Heart right ventricle (tissue), 16 donors: ENCODE measurements around the gene OSBPL9. TPM values are rescaled to one million over a fixed set of nuclear protein-coding genes. Genes with fewer than 3 reads are reported as not detected.

Experiments
- ATAC-seq, 8 donors: fragments of 200-7000 bp; cut with Tn5 transposase; one replicate each; pipeline ENCODE4 v1.9.1; 2020; ENCODE audit warnings: mild to moderate bottlenecking in 8 of 8, moderate library complexity in 8 of 8, moderate number of reproducible peaks in 1 of 8
- DNase-seq, 2 donors: peaks; one replicate each; pipeline ENCODE4 v3.0.0-alpha.2; 2020
- H3K27ac ChIP-seq, 10 donors: fragments of 200-600 bp; sonication (generic) in 2 of 10; one replicate each; pipeline versions ENCODE4 v1.5.0 to v1.8.0; 2020 to 2022; ENCODE audit warnings: mild to moderate bottlenecking in 3 of 10
- H3K27me3 ChIP-seq, 7 donors: fragments of 200-600 bp; one replicate each; pipeline ENCODE4 v1.8.0; 2021 to 2022; ENCODE audit warnings: mild to moderate bottlenecking in 2 of 7
- H3K36me3 ChIP-seq, 9 donors: fragments of 200-600 bp; sonication (generic) in 1 of 9; one replicate each; pipeline versions ENCODE4 v1.5.0 to v1.8.0; 2020 to 2022; ENCODE audit warnings: mild to moderate bottlenecking in 2 of 9
- H3K4me1 ChIP-seq, 9 donors: fragments of 200-600 bp; sonication (generic) in 1 of 9; one replicate each; pipeline versions ENCODE4 v1.5.0 to v1.8.0; 2020 to 2022; ENCODE audit warnings: mild to moderate bottlenecking in 4 of 9
- H3K4me3 ChIP-seq, 10 donors: fragments of 200-600 bp; sonication (generic) in 2 of 10; one replicate each; pipeline versions ENCODE4 v1.5.0 to v1.8.0; 2020 to 2022; ENCODE audit warnings: mild to moderate bottlenecking in 7 of 10, moderate library complexity in 2 of 10
- H3K9me3 ChIP-seq, 11 donors: fragments of 200-600 bp in 10 of 11; sonication (generic) in 2 of 11; one replicate each; pipeline versions ENCODE4 v1.5.0 to v1.8.0; 2013 to 2022; ENCODE audit warnings: mild to moderate bottlenecking in 2 of 11, control low read depth in 1 of 11, moderate library complexity in 1 of 11
- CTCF ChIP-seq, 9 donors: fragments of 200-600 bp; sonication (generic) in 2 of 9; IDR thresholded peaks; one replicate each; pipeline versions ENCODE4 v1.5.0 to v1.8.0; 2021 to 2022; ENCODE audit warnings: antibody characterized with exemption in 9 of 9, mild to moderate bottlenecking in 5 of 9, moderate library complexity in 1 of 9
- WGBS, 2 donors: extraction: QIAGEN DNeasy Blood & Tissue Kit; methylation state at CpG; one replicate each; pipeline ENCODE4 v1.1.7; 2013; ENCODE audit warnings: inconsistent platforms in 1 of 2; 5-methylcytosine and 5-hydroxymethylcytosine counted together
- intact Hi-C, 10 donors: fragments of 100-400 bp; cut with DNase I; formaldehyde crosslinking; loops; one replicate each; pipeline versions ENCODE4 v1.11.1 to v1.14.2; 2022
- polyA plus RNA-seq, 2 donors: library from polyadenylated mRNA; stranded (reverse); fragments of 200-250 nt; gene quantifications; one replicate each; pipeline ENCODE4 v1.2.3, GENCODE V29; 2013
- total RNA-seq, 10 donors: library from RNA; stranded (reverse); fragmentation: NEBNext Ultra II Directional in 3 of 10; extraction: Animal tissue kit (Norgen Biotek cat#: 25700) in 3 of 10; gene quantifications; one replicate each; pipeline versions ENCODE4 v1.2.1 to v1.2.4, GENCODE V29; 2021 to 2023
- donor health status: Arrhythmogenic right ventricular cardiomyopathy.
- donor health status: ischemic (EF 13 %, LVEDD 7.1; RV severe dilation, severe dysfunction).
- donor health status: healthy with polysubstance abuse.
- donor health status: DM: no; HTN: yes; CAD: no.
- donor health status: DM: no; HTN: no; CAD: no.
- donor health status: ischemic (EF 25% LVEDD 6.9; RV normal size, moderate dysfunction).
- donor health status: ischemic (EF 25% LVEDD 5.7; RV mildly dilated, moderate dysfunction).
- donor health status: healthy.
- donor health status: DM: yes; HTN: yes; CAD: no.
- donor health status: Ischemic cardiomyopathy.
- donor health status: ischemic (EF 35%, LVEDD 5.7; RV mildly dilated, moderate dysfunction).
- donor health status: nonischemic (EF 11% LVEDD 7.7; RV severe dilation, severe dysfunction).
- donor health status: DM: yes; HTN: yes; CAD: no.
- donor health status: PGD.
- donor health status: ischemic (EF 29% LVEDD 5.4; RV normal size, mild dysfunction).
- donor health status: nonischemic (EF 23%, LVEDD 6.1; RV moderate dilation, normal function).

OSBPL9 gene
- total and polyA plus RNA-seq, 12 donors = 32.5 to 82.9 (median 55.6) TPM

DNA sequence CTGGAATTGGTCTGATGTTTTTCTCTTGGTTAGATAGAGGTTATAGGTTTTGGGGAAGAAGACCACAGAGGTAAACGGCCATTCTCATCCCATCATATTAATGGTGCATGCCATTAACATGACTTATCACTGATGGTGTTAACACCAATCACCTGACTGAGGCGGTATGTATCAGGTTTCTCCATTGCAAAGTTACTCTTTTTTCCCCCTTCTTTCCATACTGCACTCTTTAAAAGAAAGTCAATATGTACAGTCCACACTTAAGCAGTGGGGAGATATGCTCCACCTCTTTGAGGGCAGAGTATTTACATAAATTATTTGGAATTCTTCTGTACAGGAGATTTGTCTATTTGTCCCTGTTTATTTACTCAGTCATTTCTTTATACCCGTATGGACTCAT lies 35.7 kb upstream of the OSBPL9 start:
- Histone ChIP-seq H3K27me3 (no peaks in the 10 kb centered on the region), H3K36me3 (no peaks in the 10 kb centered on the region), H3K9me3 (no peaks in the 10 kb centered on the region), H3K4me3 (no peak overlapping the region), H3K4me1 (peaks cover 0 to 33% (median 7%) of the 10 kb centered on the region in 9 donors), H3K27ac (no peak overlapping the region)
- DNase-seq (no peak), ATAC-seq (no peak)
- WGBS, 2 donors = 89 to 95% methylated on average over 3 of the region's 3 CpGs
- TF ChIP-seq CTCF (IDR thresholded peaks at IDR 0.05) = no peak
- intact Hi-C loops = no loop called here

- H3K4me1 ChIP-seq = peaks cover 0 to 17% (median 7%) of the 10 kb centered on the region in 9 donors
- no peak overlapping the region for H3K4me3 ChIP-seq
- peak; percentile 91 to 99 (median 97) for ATAC-seq
- TF ChIP-seq CTCF (IDR thresholded peaks at IDR 0.05) = no peak
- peak; percentile 76 for DNase-seq
- peak overlapping the region in 8 of 10 donors; percentile 18 to 56 (median 38) for H3K27ac ChIP-seq
- intact Hi-C loops = no loop called here
- no peaks in the 10 kb centered on the region for H3K9me3 ChIP-seq
- no peaks in the 10 kb centered on the region for H3K27me3 ChIP-seq
- no peaks in the 10 kb centered on the region for H3K36me3 ChIP-seq
- WGBS, 2 donors = 25 to 33% methylated on average over 9 of the region's 9 CpGs
Observed at GRCh38 chr1:51583532-51583931, 33.4 kb upstream of the OSBPL9 start.

DNA sequence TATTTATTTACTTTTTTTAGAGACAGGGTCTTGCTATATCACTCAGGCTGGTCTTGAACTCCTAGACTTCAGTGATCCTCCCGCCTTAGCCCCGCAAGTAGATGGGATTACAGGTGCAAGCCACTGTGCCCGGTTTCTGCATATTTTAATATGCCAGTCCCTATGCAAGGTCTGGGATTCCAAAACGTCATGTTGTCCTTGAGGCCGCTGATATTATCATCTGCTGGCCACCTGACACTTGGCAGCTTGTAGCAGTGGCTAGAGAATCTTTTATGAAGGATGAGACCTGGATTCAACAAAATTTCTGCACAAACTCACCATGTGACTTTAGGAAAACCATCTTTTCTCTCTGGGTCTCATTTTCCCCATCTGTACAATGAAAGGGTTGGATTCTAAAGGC lies 32.9 kb upstream of the OSBPL9 start:
- no peak for TF ChIP-seq CTCF (IDR thresholded peaks at IDR 0.05)
- Histone ChIP-seq H3K4me1 (peaks cover 0 to 17% (median 7%) of the 10 kb centered on the region in 9 donors), H3K27me3 (no peaks in the 10 kb centered on the region), H3K36me3 (no peaks in the 10 kb centered on the region), H3K4me3 (no peak overlapping the region), H3K27ac (peak overlapping the region in 5 of 10 donors; percentile 18 to 49 (median 27)), H3K9me3 (no peaks in the 10 kb centered on the region)
- peak in 3 of 8 donors; percentile 13 to 20 (median 17) for ATAC-seq
- intact Hi-C loops = no loop called here
- WGBS, 2 donors = 70 to 72% methylated on average over 5 of the region's 5 CpGs
- no peak for DNase-seq

DNA sequence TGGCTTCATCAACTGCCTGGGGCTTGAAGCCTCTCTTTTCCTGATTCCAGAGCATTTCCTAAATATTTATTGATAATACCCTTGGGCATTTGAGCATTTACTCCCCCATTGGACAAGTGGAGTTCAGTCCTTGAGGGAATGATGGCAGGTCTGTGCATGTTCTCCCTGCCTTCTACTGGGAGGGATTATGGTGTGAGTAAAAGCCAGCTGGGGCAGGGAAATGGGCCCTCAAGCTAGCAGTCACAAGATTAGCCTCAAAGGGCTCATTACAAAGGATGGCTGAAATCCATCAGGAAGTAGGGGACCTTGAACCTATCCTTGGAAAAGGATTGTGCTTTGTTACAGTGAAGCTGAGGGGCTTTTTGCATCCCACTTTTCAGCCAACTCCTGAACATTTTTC lies 24.2 kb upstream of the OSBPL9 start:
- H3K4me3 ChIP-seq = no peak overlapping the region
- H3K27me3 ChIP-seq = no peaks in the 10 kb centered on the region
- ATAC-seq (no peak), DNase-seq (no peak)
- H3K36me3 ChIP-seq = no peaks in the 10 kb centered on the region
- no peak overlapping the region for H3K27ac ChIP-seq
- no peak for TF ChIP-seq CTCF (IDR thresholded peaks at IDR 0.05)
- H3K9me3 ChIP-seq = no peaks in the 10 kb centered on the region
- H3K4me1 ChIP-seq = no peaks in the 10 kb centered on the region
- intact Hi-C loops = no loop called here
